Gastroesophageal sphincter (tissue), 3 donors: Measurements from ENCODE around the gene TNFAIP8.
A peak's percentile ranks its signal among the peaks of the same experiment; 100 is the strongest.

ENCODE experiments used
- CTCF ChIP-seq, 4 experiments: fragments of 200-600 bp in 2 of 4; fragments of 450-650 bp in 2 of 4; sonication (generic) in 1 of 4; IDR thresholded peaks; one replicate each; pipeline ENCODE4 v1.5.1; 2017 to 2019; ENCODE audit warnings: antibody characterized with exemption in 4 of 4, mild to moderate bottlenecking in 2 of 4, moderate library complexity in 2 of 4
- POLR2A ChIP-seq, 2 donors: fragments of 450-650 bp; IDR thresholded peaks; one replicate each; pipeline ENCODE4 v1.6.1; 2017; ENCODE audit warnings: antibody characterized with exemption in 2 of 2, mild to moderate bottlenecking in 2 of 2, moderate library complexity in 1 of 2
- POLR2AphosphoS5 ChIP-seq: sonication (generic); formaldehyde crosslinking; IDR thresholded peaks from one replicate; pipeline ENCODE4 v1.6.1; 2017; ENCODE audit warnings: antibody characterized with exemption

DNA sequence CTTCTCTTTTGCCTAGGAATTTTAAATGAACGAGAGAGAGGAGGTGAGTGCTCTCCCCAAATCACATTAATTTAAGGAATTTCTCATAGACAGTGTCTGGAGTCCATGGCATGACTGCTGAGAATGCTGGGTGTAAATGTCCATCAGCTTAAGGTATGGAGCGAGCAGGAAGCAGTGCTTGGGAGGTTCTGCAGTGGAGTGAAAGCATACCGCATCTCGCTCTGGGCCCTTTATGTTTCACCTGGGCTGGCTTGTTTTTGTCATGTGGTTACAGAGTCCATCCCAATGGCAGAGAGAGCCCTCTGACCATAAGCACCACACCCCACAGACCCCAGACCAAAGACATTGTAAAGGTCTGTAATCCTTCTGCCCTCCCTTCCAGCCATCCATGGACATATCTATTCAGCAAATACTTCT, 20.6 kb upstream of the TNFAIP8 start:
- TF ChIP-seq CTCF (IDR thresholded peaks at IDR 0.05): peak in 1 of 4 experiments; percentile 1
- no peak for TF ChIP-seq POLR2A (IDR thresholded peaks at IDR 0.05)
- no peak for TF ChIP-seq POLR2AphosphoS5
